Panc1 (cell line): ENCODE measurements around the gene CFAP97.

Experiments
- CTCF ChIP-seq: fragments of 450-650 bp; IDR thresholded peaks from 2 replicates; pipeline ENCODE4 v1.5.1; 2017; ENCODE audit warnings: mild to moderate bottlenecking
- POLR2AphosphoS5 ChIP-seq: IDR thresholded peaks from 2 replicates; pipeline ENCODE4 v1.6.1; 2012; ENCODE audit warnings: mild to moderate bottlenecking, low read depth, low read length, moderate library complexity

- TF ChIP-seq CTCF, result no peak
- no peak for TF ChIP-seq POLR2AphosphoS5
Measured at GRCh38 chr4:185210102-185210981, 6.5 kb upstream of the CFAP97 start.
